Panc1 (cell line): ENCODE measurements around the gene NOP56. TPM values are rescaled to one million over a fixed set of nuclear protein-coding genes. Genes with fewer than 3 reads are reported as not detected.

Source experiments
- ATAC-seq: fragments of 200-7000 bp; cut with Tn5 transposase; 2 replicates; pipeline ENCODE4 v1.9.1; 2020; ENCODE audit warnings: mild to moderate bottlenecking, moderate library complexity
- BruUV-seq: library from RNA; stranded (reverse); fragments of 400-500 nt; replicated peaks from 2 replicates; lab custom pipeline; 2021; lab: Mats Ljungman, UMichigan
- CTCF ChIA-PET: fragments of 300-600 bp; sonication (Branson Sonifier 250); formaldehyde crosslinking; loops from one replicate; lab custom pipeline; 2022; ENCODE audit warnings: antibody characterized with exemption; lab: Charles Lee
- POLR2A ChIA-PET: fragments of 300-600 bp; sonication (Branson Sonifier 250); formaldehyde crosslinking; loops from one replicate; lab custom pipeline; 2022; ENCODE audit warnings: antibody characterized with exemption; lab: Charles Lee
- DNase-seq: peaks from one replicate; pipeline ENCODE4 v3.0.0-alpha.2; 2010; ENCODE audit warnings: low read depth, low spot score
- H3K27ac ChIP-seq: 2 replicates; pipeline ENCODE4 v1.5.1; 2011; ENCODE audit warnings: mild to moderate bottlenecking, low read length, inconsistent platforms
- H3K27me3 ChIP-seq: fragments of 200-500 bp; sonication (Bioruptor generic); 2 replicates; pipeline ENCODE4 v1.6.0; 2014; ENCODE audit warnings: low read length, inconsistent platforms; ENCODE audit not compliant: control insufficient read depth, insufficient read depth
- H3K36me3 ChIP-seq: fragments of 200-500 bp; sonication (Bioruptor generic); 2 replicates; pipeline ENCODE4 v1.5.1; 2014; ENCODE audit warnings: inconsistent platforms, mild to moderate bottlenecking, low read length, moderate library complexity; ENCODE audit not compliant: control insufficient read depth, insufficient read depth
- H3K4me1 ChIP-seq: 2 replicates; pipeline ENCODE4 v1.5.1; 2011; ENCODE audit warnings: inconsistent platforms, mild to moderate bottlenecking, low read length, moderate library complexity; ENCODE audit not compliant: control insufficient read depth, insufficient read depth
- H3K4me3 ChIP-seq, 2 experiments: 2 replicates each; pipeline ENCODE4 v1.5.1; 2011 to 2012; ENCODE audit warnings: low read depth in 2 of 2, low read length in 2 of 2, mild to moderate bottlenecking in 2 of 2, inconsistent platforms in 1 of 2, moderate library complexity in 1 of 2
- H3K9me3 ChIP-seq: fragments of 200-500 bp; sonication (Bioruptor generic); 2 replicates; pipeline ENCODE4 v1.5.1; 2014; ENCODE audit warnings: low read depth, mild to moderate bottlenecking, inconsistent platforms, low read length, moderate library complexity; ENCODE audit not compliant: control insufficient read depth, insufficient read depth
- CTCF ChIP-seq: fragments of 450-650 bp; IDR thresholded peaks from 2 replicates; pipeline ENCODE4 v1.5.1; 2017; ENCODE audit warnings: mild to moderate bottlenecking
- POLR2AphosphoS5 ChIP-seq: IDR thresholded peaks from 2 replicates; pipeline ENCODE4 v1.6.1; 2012; ENCODE audit warnings: mild to moderate bottlenecking, low read depth, low read length, moderate library complexity
- REST ChIP-seq, 2 experiments: IDR thresholded peaks; 2 replicates each; pipeline ENCODE4 v1.6.1; 2011 to 2012; ENCODE audit warnings: low read depth in 2 of 2, control low read depth in 1 of 2, low read length in 1 of 2, mild to moderate bottlenecking in 1 of 2, moderate library complexity in 1 of 2; ENCODE audit not compliant: insufficient read depth in 1 of 2
- SIN3A ChIP-seq: IDR thresholded peaks from 2 replicates; pipeline ENCODE4 v1.6.1; 2012; ENCODE audit warnings: low read depth, mild to moderate bottlenecking, low read length, moderate library complexity, borderline replicate concordance; ENCODE audit not compliant: insufficient read depth
- TCF7L2 ChIP-seq: IDR thresholded peaks from 2 replicates; pipeline ENCODE4 v1.6.1; 2011; ENCODE audit warnings: mild to moderate bottlenecking, low read depth, low read length, inconsistent platforms
- in situ Hi-C: cut with HindIII; loops from 2 replicates; pipeline ENCODE4 v1.10.0; 2016; ENCODE audit warnings: low sequenced_read_pairs, low pct_unique_long_range_greater_than_20kb
- intact Hi-C: fragments of 100-400 bp; cut with micrococcal nuclease; formaldehyde crosslinking; loops from one replicate; pipeline ENCODE4 v1.10.0; 2022; ENCODE audit not compliant: unreplicated experiment
- total RNA-seq: library from RNA; stranded (reverse); gene quantifications from one replicate; pipeline ENCODE4 v1.2.1, GENCODE V29; 2021; ENCODE audit not compliant: unreplicated experiment

Gene NOP56
- total RNA-seq, 1 experiment from 2014 or later, result 354 TPM

- ChIA-PET POLR2A (no interaction called here), CTCF (no interaction called here)
- ATAC-seq, result peak; percentile 76
- DNase-seq, result no peak
- no peak overlapping the region for H3K27ac ChIP-seq
- H3K4me1 ChIP-seq, result peaks cover 21% of the 10 kb centered on the region
- in situ Hi-C loops, result no loop called here
- no TSS peak for BruUV-seq
- no peaks in the 10 kb centered on the region for H3K27me3 ChIP-seq
- TF ChIP-seq REST (IDR thresholded peaks at IDR 0.05; ENCODE audit: insufficient read depth in 1 of 2, low read depth in 2 of 2, low read length in 1 of 2) (no peak), POLR2AphosphoS5 (peak; percentile 67; the same call in 1 of the 2 replicates), SIN3A (0 out of 2 replicates have a peak, but pooled peaks have one; percentile 42)
- no peaks in the 10 kb centered on the region for H3K9me3 ChIP-seq
- intact Hi-C loops, result no loop called here
- H3K36me3 ChIP-seq, result peaks cover 42% of the 10 kb centered on the region
- H3K4me3 ChIP-seq, result no peak overlapping the region
Measured at GRCh38 chr20:2658414-2659354, 6.3 kb downstream of the NOP56 start.

GRCh38 chr20:2659547-2659946 is 7.1 kb downstream of the NOP56 start:
- H3K36me3 ChIP-seq, result peaks cover 34% of the 10 kb centered on the region
- H3K4me3 ChIP-seq, result no peak overlapping the region
- CTCF ChIA-PET, result no interaction called here
- ATAC-seq (no peak), DNase-seq (no peak)
- intact Hi-C loops (no loop called here), in situ Hi-C loops (no loop called here)
- no peaks in the 10 kb centered on the region for H3K27me3 ChIP-seq
- peaks cover 21% of the 10 kb centered on the region for H3K4me1 ChIP-seq
- no peaks in the 10 kb centered on the region for H3K9me3 ChIP-seq
- TF ChIP-seq TCF7L2 (no peak), CTCF (no peak), POLR2AphosphoS5 (no peak), SIN3A (no peak), REST (IDR thresholded peaks at IDR 0.05; ENCODE audit: insufficient read depth in 1 of 2, low read depth in 2 of 2, low read length in 1 of 2) (no peak)
- BruUV-seq, result no TSS peak
- no peak overlapping the region for H3K27ac ChIP-seq
- POLR2A ChIA-PET, result no interaction called here
